Type B pancreatic cell (in vitro differentiated cells): ENCODE data around the gene ACTRT3. TPM values are rescaled to one million over a fixed set of nuclear protein-coding genes. Genes with fewer than 3 reads are reported as not detected.

Experiments
- DNase-seq: peaks from one replicate; pipeline ENCODE4 v3.0.0; 2021; ENCODE audit warnings: mixed read lengths; ENCODE audit not compliant: unreplicated experiment; ENCODE audit errors: extremely low spot score
- H3K27ac Mint-ChIP-seq: 2 replicates; pipeline ENCODE4 v1.8.0; 2021; ENCODE audit warnings: mild to moderate bottlenecking, mixed read lengths
- H3K27me3 Mint-ChIP-seq: 2 replicates; pipeline ENCODE4 v1.8.0; 2021; ENCODE audit warnings: mixed read lengths
- H3K36me3 Mint-ChIP-seq: 2 replicates; pipeline ENCODE4 v1.8.0; 2021; ENCODE audit warnings: mixed read lengths
- H3K4me1 Mint-ChIP-seq: one replicate; pipeline ENCODE4 v1.8.0; 2021; ENCODE audit warnings: mixed read lengths; ENCODE audit not compliant: unreplicated experiment
- H3K4me3 Mint-ChIP-seq: 2 replicates; pipeline ENCODE4 v1.8.0; 2021; ENCODE audit warnings: mild to moderate bottlenecking, mixed read lengths
- H3K9me3 Mint-ChIP-seq: 2 replicates; pipeline ENCODE4 v1.8.0; 2021; ENCODE audit warnings: mixed read lengths
- CTCF ChIP-seq: fragments of 200-600 bp; sonication (generic); conservative IDR thresholded peaks from 2 replicates; pipeline ENCODE4 v1.5.0; 2021; ENCODE audit warnings: antibody characterized with exemption, mild to moderate bottlenecking
- total RNA-seq: library from RNA; stranded (reverse); gene quantifications from 2 replicates; pipeline ENCODE4 v1.2.1, GENCODE V29; 2021; ENCODE audit warnings: low replicate concordance

Gene ACTRT3
- total RNA-seq, 1 donor from 2014 or later = 2.1 TPM

GRCh38 chr3:169792359-169792758 lies 23.0 kb upstream of the ACTRT3 start:
- Mint-ChIP-seq H3K9me3 (no peaks in the 10 kb centered on the region), H3K4me3 (no peak overlapping the region), H3K27me3 (no peaks in the 10 kb centered on the region), H3K36me3 (peaks cover 8% of the 10 kb centered on the region), H3K4me1 (no peaks in the 10 kb centered on the region), H3K27ac (no peak overlapping the region)
- TF ChIP-seq CTCF = no peak
- no peak for DNase-seq

GRCh38 chr3:169790687-169791429 lies 21.5 kb upstream of the ACTRT3 start:
- Mint-ChIP-seq H3K4me3 (no peak overlapping the region), H3K27ac (no peak overlapping the region), H3K4me1 (no peaks in the 10 kb centered on the region), H3K9me3 (no peaks in the 10 kb centered on the region), H3K27me3 (no peaks in the 10 kb centered on the region), H3K36me3 (peaks cover 14% of the 10 kb centered on the region)
- DNase-seq = no peak
- TF ChIP-seq CTCF = no peak

- Mint-ChIP-seq H3K9me3 (no peaks in the 10 kb centered on the region), H3K4me1 (no peaks in the 10 kb centered on the region), H3K4me3 (no peak overlapping the region), H3K27ac (no peak overlapping the region), H3K27me3 (no peaks in the 10 kb centered on the region), H3K36me3 (peaks cover 19% of the 10 kb centered on the region)
- TF ChIP-seq CTCF = no peak
- DNase-seq = no peak
Observed at GRCh38 chr3:169790219-169790618, 20.9 kb upstream of the ACTRT3 start.

GRCh38 chr3:169787791-169788190 lies 18.4 kb upstream of the ACTRT3 start:
- H3K4me1 Mint-ChIP-seq = no peaks in the 10 kb centered on the region
- peaks cover 19% of the 10 kb centered on the region for H3K36me3 Mint-ChIP-seq
- TF ChIP-seq CTCF = no peak
- no peaks in the 10 kb centered on the region for H3K9me3 Mint-ChIP-seq
- H3K27ac Mint-ChIP-seq = no peak overlapping the region
- no peak for DNase-seq
- no peaks in the 10 kb centered on the region for H3K27me3 Mint-ChIP-seq
- H3K4me3 Mint-ChIP-seq = no peak overlapping the region

- H3K4me1 Mint-ChIP-seq = no peaks in the 10 kb centered on the region
- H3K27me3 Mint-ChIP-seq = no peaks in the 10 kb centered on the region
- no peaks in the 10 kb centered on the region for H3K9me3 Mint-ChIP-seq
- DNase-seq = no peak
- peaks cover 15% of the 10 kb centered on the region for H3K36me3 Mint-ChIP-seq
- no peak overlapping the region for H3K4me3 Mint-ChIP-seq
- no peak overlapping the region for H3K27ac Mint-ChIP-seq
- no peak for TF ChIP-seq CTCF
Observed at GRCh38 chr3:169787120-169787519, 17.8 kb upstream of the ACTRT3 start.
